OCI-M2 (cell line): ENCODE data around the gene RGS14.
A peak's percentile ranks its signal among the peaks of the same experiment; 100 is the strongest.

Experiments
- DNase-seq: peaks from one replicate; lab custom pipeline; 2025; ENCODE audit not compliant: unreplicated experiment; lab: John Stamatoyannopoulos, UW

The RGS14 gene

GRCh38 chr5:177357459-177358351, at the start of gene RGS14:
Gene RGS14, plus strand, starts transcription at chr5:177357924. Its CDS starts 101 bp downstream, at chr5:177358025.
- DNase-seq = no peak

- no peak for DNase-seq
Observed at GRCh38 chr5:177308740-177309139, 49.0 kb upstream of the RGS14 start.

- DNase-seq = peak; percentile 38
Observed at GRCh38 chr5:177309351-177310191, 48.2 kb upstream of the RGS14 start.

GRCh38 chr5:177310332-177310731, 47.4 kb upstream of the RGS14 start:
- DNase-seq = no peak

- no peak for DNase-seq
Observed at GRCh38 chr5:177310757-177311391, 46.9 kb upstream of the RGS14 start.

- no peak for DNase-seq
Observed at GRCh38 chr5:177311392-177311722, 46.4 kb upstream of the RGS14 start.

GRCh38 chr5:177311723-177312648, 45.7 kb upstream of the RGS14 start, which contains the start of gene MXD3:
Gene MXD3, minus strand, starts transcription at chr5:177311898. Its CDS starts 68 bp downstream, at chr5:177311830.
- DNase-seq = peak; percentile 81

GRCh38 chr5:177312649-177313181, 45.0 kb upstream of the RGS14 start:
- DNase-seq = no peak

- no peak for DNase-seq
Observed at GRCh38 chr5:177313561-177314259, 44.0 kb upstream of the RGS14 start.

GRCh38 chr5:177314376-177315342, 43.1 kb upstream of the RGS14 start:
- DNase-seq = no peak

GRCh38 chr5:177315411-177315810, 42.3 kb upstream of the RGS14 start:
- DNase-seq = no peak

GRCh38 chr5:177316005-177316404, 41.7 kb upstream of the RGS14 start:
- no peak for DNase-seq

GRCh38 chr5:177317959-177318377, 39.8 kb upstream of the RGS14 start:
- DNase-seq = peak; percentile 13

GRCh38 chr5:177319913-177320588, 37.7 kb upstream of the RGS14 start:
- DNase-seq = no peak

- peak; percentile 30 for DNase-seq
Observed at GRCh38 chr5:177320879-177321278, 36.8 kb upstream of the RGS14 start.

- DNase-seq = no peak
Observed at GRCh38 chr5:177325868-177326381, 31.8 kb upstream of the RGS14 start.
